ENCODE measurements around the gene RDH5.

RDH5 gene

GRCh38 chr12:55723516-55724225 is 3.5 kb downstream of the RDH5 start:
- no peak overlapping the region for H3K27ac Mint-ChIP-seq
- intact Hi-C loops (cut with micrococcal nuclease) = loop anchor here (1.0 kb wide), 1 partner anchor 14 kb away; no protein-coding TSS in a partner anchor

GRCh38 chr12:55724226-55724939 is 4.2 kb downstream of the RDH5 start:
- Mint-ChIP-seq H3K4me1 (ENCODE audit: low read depth) (peaks cover 52% of the 10 kb centered on the region), H3K27me3 (no peaks in the 10 kb centered on the region), H3K27ac (peak overlapping the region; percentile 56)

More at GRCh38 chr12:55723516-55724225, 3.5 kb downstream of the RDH5 start:
- no peaks in the 10 kb centered on the region for H3K27me3 Mint-ChIP-seq
- no peaks in the 10 kb centered on the region for H3K9me3 Mint-ChIP-seq
- peaks cover 59% of the 10 kb centered on the region for H3K4me1 Mint-ChIP-seq (ENCODE audit: low read depth)
- H3K4me3 Mint-ChIP-seq = no peak overlapping the region
- H3K36me3 Mint-ChIP-seq (ENCODE audit: low read depth) = peaks cover 77% of the 10 kb centered on the region

GRCh38 chr12:55724940-55725309 is 4.7 kb downstream of the RDH5 start:
- H3K4me3 Mint-ChIP-seq = peak overlapping the region; percentile 5
- no peaks in the 10 kb centered on the region for H3K27me3 Mint-ChIP-seq
- H3K36me3 Mint-ChIP-seq (ENCODE audit: low read depth) = peaks cover 73% of the 10 kb centered on the region
- H3K4me1 Mint-ChIP-seq (ENCODE audit: low read depth) = peaks cover 53% of the 10 kb centered on the region
- no peaks in the 10 kb centered on the region for H3K9me3 Mint-ChIP-seq
- H3K27ac Mint-ChIP-seq = peak overlapping the region; percentile 56
- intact Hi-C loops (cut with micrococcal nuclease) = loop anchor here (1.0 kb wide), 1 partner anchor 12 kb away; no protein-coding TSS in a partner anchor

More at GRCh38 chr12:55724226-55724939, 4.2 kb downstream of the RDH5 start:
- intact Hi-C loops (cut with micrococcal nuclease) = loop anchor here (1.0 kb wide), 1 partner anchor 13 kb away; no protein-coding TSS in a partner anchor
- Mint-ChIP-seq H3K4me3 (peak overlapping the region; percentile 5), H3K36me3 (ENCODE audit: low read depth) (peaks cover 73% of the 10 kb centered on the region), H3K9me3 (no peaks in the 10 kb centered on the region)

GRCh38 chr12:55725556-55725955 is 5.4 kb downstream of the RDH5 start:
- H3K4me3 Mint-ChIP-seq = peak overlapping the region; percentile 17
- peaks cover 73% of the 10 kb centered on the region for H3K36me3 Mint-ChIP-seq (ENCODE audit: low read depth)
- intact Hi-C loops (cut with micrococcal nuclease) = no loop called here
- H3K27ac Mint-ChIP-seq = peak overlapping the region; percentile 56
- no peaks in the 10 kb centered on the region for H3K27me3 Mint-ChIP-seq
- peaks cover 59% of the 10 kb centered on the region for H3K4me1 Mint-ChIP-seq (ENCODE audit: low read depth)
- no peaks in the 10 kb centered on the region for H3K9me3 Mint-ChIP-seq

- Mint-ChIP-seq H3K27ac (peak overlapping the region; percentile 90), H3K9me3 (no peaks in the 10 kb centered on the region), H3K27me3 (no peaks in the 10 kb centered on the region), H3K4me3 (peak overlapping the region; percentile 93), H3K36me3 (ENCODE audit: low read depth) (peaks cover 78% of the 10 kb centered on the region), H3K4me1 (ENCODE audit: low read depth) (peaks cover 63% of the 10 kb centered on the region)
- intact Hi-C loops (cut with micrococcal nuclease) = no loop called here
These were observed 6.8 kb downstream of the RDH5 start for GRCh38 chr12:55726971-55727370.

GRCh38 chr12:55727643-55728185 is 7.5 kb downstream of the RDH5 start:
- H3K4me3 Mint-ChIP-seq = peak overlapping the region; percentile 93
- peak overlapping the region; percentile 90 for H3K27ac Mint-ChIP-seq
- peaks cover 1% of the 10 kb centered on the region for H3K27me3 Mint-ChIP-seq
- no peaks in the 10 kb centered on the region for H3K9me3 Mint-ChIP-seq
- H3K4me1 Mint-ChIP-seq (ENCODE audit: low read depth) = peaks cover 71% of the 10 kb centered on the region
- intact Hi-C loops (cut with micrococcal nuclease) = no loop called here
- H3K36me3 Mint-ChIP-seq (ENCODE audit: low read depth) = peaks cover 85% of the 10 kb centered on the region

GRCh38 chr12:55728186-55728938 is 8.2 kb downstream of the RDH5 start:
- Mint-ChIP-seq H3K9me3 (no peaks in the 10 kb centered on the region), H3K4me3 (peak overlapping the region; percentile 93), H3K27me3 (peaks cover 1% of the 10 kb centered on the region), H3K27ac (peak overlapping the region; percentile 90), H3K36me3 (ENCODE audit: low read depth) (peaks cover 80% of the 10 kb centered on the region), H3K4me1 (ENCODE audit: low read depth) (peaks cover 74% of the 10 kb centered on the region)
- intact Hi-C loops (cut with micrococcal nuclease) = no loop called here

- H3K9me3 Mint-ChIP-seq = no peaks in the 10 kb centered on the region
- peaks cover 72% of the 10 kb centered on the region for H3K36me3 Mint-ChIP-seq (ENCODE audit: low read depth)
- peaks cover 67% of the 10 kb centered on the region for H3K4me1 Mint-ChIP-seq (ENCODE audit: low read depth)
- peak within 1 kb of the TSS; percentile 90 for H3K27ac Mint-ChIP-seq
- peak within 1 kb of the TSS; percentile 93 for H3K4me3 Mint-ChIP-seq
- H3K27me3 Mint-ChIP-seq = peaks cover 1% of the 10 kb centered on the region
- intact Hi-C loops (cut with micrococcal nuclease) = loop anchor here (1.0 kb wide), 1 partner anchor 8 kb away; no protein-coding TSS in a partner anchor
These were observed 9.0 kb downstream of the RDH5 start, which contains the start of gene CD63 for GRCh38 chr12:55728939-55729818. CD63 (minus strand) TSS chr12:55729009; CDS start chr12:55728341, 668 bp downstream.

- Mint-ChIP-seq H3K36me3 (ENCODE audit: low read depth) (peaks cover 63% of the 10 kb centered on the region), H3K27ac (peak overlapping the region; percentile 90), H3K4me1 (ENCODE audit: low read depth) (peaks cover 60% of the 10 kb centered on the region), H3K4me3 (peak overlapping the region; percentile 93), H3K9me3 (no peaks in the 10 kb centered on the region), H3K27me3 (peaks cover 1% of the 10 kb centered on the region)
- intact Hi-C loops (cut with micrococcal nuclease) = loop anchor here (1.0 kb wide), 1 partner anchor 7 kb away; no protein-coding TSS in a partner anchor
These were observed 9.9 kb downstream of the RDH5 start for GRCh38 chr12:55729819-55730818.

- no peak overlapping the region for H3K4me3 Mint-ChIP-seq
- H3K9me3 Mint-ChIP-seq = no peaks in the 10 kb centered on the region
- H3K27me3 Mint-ChIP-seq = peaks cover 1% of the 10 kb centered on the region
- H3K4me1 Mint-ChIP-seq (ENCODE audit: low read depth) = peaks cover 44% of the 10 kb centered on the region
- intact Hi-C loops (cut with micrococcal nuclease) = no loop called here
- H3K27ac Mint-ChIP-seq = no peak overlapping the region
- H3K36me3 Mint-ChIP-seq (ENCODE audit: low read depth) = peaks cover 41% of the 10 kb centered on the region
These were observed 12.1 kb downstream of the RDH5 start for GRCh38 chr12:55732288-55732687.

GRCh38 chr12:55733021-55733555 is 12.9 kb downstream of the RDH5 start:
- Mint-ChIP-seq H3K4me3 (no peak overlapping the region), H3K36me3 (ENCODE audit: low read depth) (peaks cover 33% of the 10 kb centered on the region), H3K27ac (no peak overlapping the region), H3K4me1 (ENCODE audit: low read depth) (peaks cover 46% of the 10 kb centered on the region), H3K27me3 (peaks cover 1% of the 10 kb centered on the region), H3K9me3 (no peaks in the 10 kb centered on the region)
- intact Hi-C loops (cut with micrococcal nuclease) = no loop called here

GRCh38 chr12:55733858-55734257 is 13.7 kb downstream of the RDH5 start:
- Mint-ChIP-seq H3K9me3 (no peaks in the 10 kb centered on the region), H3K4me3 (no peak overlapping the region), H3K27me3 (peaks cover 1% of the 10 kb centered on the region), H3K36me3 (ENCODE audit: low read depth) (peaks cover 29% of the 10 kb centered on the region), H3K4me1 (ENCODE audit: low read depth) (peaks cover 52% of the 10 kb centered on the region), H3K27ac (no peak overlapping the region)
- intact Hi-C loops (cut with micrococcal nuclease) = no loop called here
